HCT116 (cell line): ENCODE results near the gene COG8. TPM values are rescaled to one million over a fixed set of nuclear protein-coding genes. Genes with fewer than 3 reads are reported as not detected.

Source experiments
- ATAC-seq: fragments of 200-7000 bp; cut with Tn5 transposase; 2 replicates; pipeline ENCODE4 v1.9.1; 2020; ENCODE audit warnings: mild to moderate bottlenecking, moderate library complexity
- BruUV-seq: library from RNA; stranded (reverse); fragments of 400-500 nt; replicated peaks from 2 replicates; lab custom pipeline; 2021; lab: Mats Ljungman, UMichigan
- CTCF ChIA-PET: fragments of 300-600 bp; sonication (Branson Sonifier 250); formaldehyde crosslinking; loops from one replicate; lab custom pipeline; 2021; ENCODE audit warnings: antibody characterized with exemption; lab: Charles Lee
- POLR2A ChIA-PET: fragments of 300-600, 350-600 bp; sonication (Branson Sonifier 250); formaldehyde crosslinking; loops from one replicate; lab custom pipeline; 2021; ENCODE audit warnings: antibody characterized with exemption; lab: Charles Lee
- RAD21 ChIA-PET, 2 experiments: fragments of 300-600 bp; sonication (Branson Sonifier 250); formaldehyde crosslinking; loops; one replicate each; lab custom pipeline; 2023; ENCODE audit warnings: low total read pairs in 2 of 2; ENCODE audit not compliant: uncharacterized antibody in 2 of 2, unreplicated experiment in 2 of 2, low non-redundant PET in 1 of 2; lab: Charles Lee
- DNase-seq: peaks from one replicate; pipeline ENCODE4 v3.0.0-alpha.2; 2010; ENCODE audit warnings: low read depth, low spot score
- H2AFZ ChIP-seq: fragments of 200-600 bp; shearing (Covaris generic), sonication (generic); 2 replicates; pipeline ENCODE4 v1.6.1; 2017; ENCODE audit warnings: low read depth, mixed run types, mixed read lengths, antibody characterized with exemption, low read length; ENCODE audit not compliant: poor library complexity, severe bottlenecking
- H3K27ac ChIP-seq: 2 replicates; pipeline ENCODE4 v1.5.1; 2012; ENCODE audit warnings: low read depth, low read length
- H3K27me3 ChIP-seq: fragments of 200-600 bp; sonication (generic); 2 replicates; pipeline ENCODE4 v1.6.1; 2016; ENCODE audit warnings: mixed run types, low read length, mixed read lengths; ENCODE audit not compliant: insufficient read depth
- H3K36me3 ChIP-seq, 2 experiments: fragments of 200-500 bp in 1 of 2; fragments of 200-600 bp in 1 of 2; sonication (Bioruptor generic) in 1 of 2; sonication (generic) in 1 of 2; 2 replicates each; pipeline versions ENCODE4 v1.5.1 to v1.6.1; 2014 to 2016; ENCODE audit warnings: low read length in 2 of 2, inconsistent platforms in 1 of 2, mixed read lengths in 1 of 2, mixed run types in 1 of 2; ENCODE audit not compliant: insufficient read depth in 2 of 2, control insufficient read depth in 1 of 2
- H3K4me1 ChIP-seq, 2 experiments: fragments of 200-600 bp in 1 of 2; sonication (generic) in 1 of 2; 2 replicates each; pipeline versions ENCODE4 v1.5.1 to v1.6.1; 2012 to 2017; ENCODE audit warnings: low read length in 2 of 2, inconsistent platforms in 1 of 2, mild to moderate bottlenecking in 1 of 2, mixed read lengths in 1 of 2, mixed run types in 1 of 2, moderate library complexity in 1 of 2; ENCODE audit not compliant: insufficient read depth in 2 of 2, control insufficient read depth in 1 of 2
- H3K4me2 ChIP-seq: fragments of 200-600 bp; sonication (generic); 2 replicates; pipeline ENCODE4 v1.6.1; 2017; ENCODE audit warnings: mixed run types, low read length, mixed read lengths
- H3K4me3 ChIP-seq, 2 experiments: fragments of 200-600 bp in 1 of 2; sonication (generic) in 1 of 2; replicated peaks in 1 of 2; 2 replicates each; pipeline ENCODE4 v1.5.1; 2011 to 2016; ENCODE audit warnings: low read length in 2 of 2, control low read depth in 1 of 2, low read depth in 1 of 2, mild to moderate bottlenecking in 1 of 2, mixed read lengths in 1 of 2, mixed run types in 1 of 2
- H3K79me2 ChIP-seq: fragments of 200-600 bp; sonication (generic); 2 replicates; pipeline ENCODE4 v1.6.1; 2017; ENCODE audit warnings: mild to moderate bottlenecking, mixed run types, low read length, moderate library complexity, mixed read lengths; ENCODE audit not compliant: insufficient read depth
- H3K9ac ChIP-seq: fragments of 200-600 bp; sonication (generic); 2 replicates; pipeline ENCODE4 v1.6.1; 2016; ENCODE audit warnings: low read length, mixed read lengths
- H3K9me2 ChIP-seq: fragments of 200-600 bp; sonication (generic), shearing (Covaris generic); 2 replicates; pipeline ENCODE4 v1.6.1; 2017; ENCODE audit warnings: mixed run types, mild to moderate bottlenecking, moderate library complexity; ENCODE audit not compliant: insufficient read depth
- H3K9me3 ChIP-seq, 2 experiments: fragments of 200-500 bp in 1 of 2; fragments of 200-600 bp in 1 of 2; sonication (Bioruptor generic) in 1 of 2; sonication (generic) in 1 of 2; 2 replicates each; pipeline ENCODE4 v1.6.1; 2014 to 2017; ENCODE audit warnings: low read length in 2 of 2, mixed read lengths in 2 of 2, inconsistent platforms in 1 of 2, low read depth in 1 of 2, mild to moderate bottlenecking in 1 of 2, mixed run types in 1 of 2, moderate library complexity in 1 of 2; ENCODE audit not compliant: control insufficient read depth in 1 of 2, insufficient read depth in 1 of 2
- H4K20me1 ChIP-seq: fragments of 200-600 bp; sonication (generic), shearing (Covaris generic); 2 replicates; pipeline ENCODE4 v1.6.1; 2017; ENCODE audit warnings: mixed run types, mild to moderate bottlenecking, moderate library complexity; ENCODE audit not compliant: insufficient read depth
- CEBPB ChIP-seq: IDR thresholded peaks from 2 replicates; pipeline ENCODE4 v1.6.1; 2012; ENCODE audit warnings: low read depth
- EZH2phosphoT487 ChIP-seq: fragments of 200-600 bp; IDR thresholded peaks from 2 replicates; pipeline ENCODE4 v1.6.1; 2018; ENCODE audit warnings: antibody characterized with exemption, borderline replicate concordance
- FOSL1 ChIP-seq: IDR thresholded peaks from 2 replicates; pipeline ENCODE4 v1.6.1; 2012; ENCODE audit warnings: low read depth
- SIN3A ChIP-seq: IDR thresholded peaks from 2 replicates; pipeline ENCODE4 v1.6.1; 2012; ENCODE audit warnings: low read depth
- intact Hi-C: fragments of 100-400 bp; cut with micrococcal nuclease; formaldehyde crosslinking; loops from 2 replicates; pipeline ENCODE4 v1.10.0; 2022
- total RNA-seq: library from RNA; stranded (reverse); gene quantifications from one replicate; pipeline ENCODE4 v1.2.1, GENCODE V29; 2021; ENCODE audit not compliant: unreplicated experiment
- TF ChIP-seq, protein P1 (sequence below), 3 experiments: fragments of 200-600 bp in 1 of 3; sonication (generic) in 1 of 3; IDR thresholded peaks in 2 of 3; conservative IDR thresholded peaks in 1 of 3; 2 replicates each; pipeline ENCODE4 v1.5.1; 2012 to 2017; ENCODE audit warnings: low read depth in 2 of 3, low read length in 2 of 3, antibody characterized with exemption in 1 of 3, borderline replicate concordance in 1 of 3, control low read depth in 1 of 3, mild to moderate bottlenecking in 1 of 3, mixed read lengths in 1 of 3, mixed run types in 1 of 3, moderate library complexity in 1 of 3; ENCODE audit not compliant: insufficient read depth in 1 of 3
- TF ChIP-seq, protein P2 (sequence below): IDR thresholded peaks from 2 replicates; pipeline ENCODE4 v1.6.1; 2012
- TF ChIP-seq, protein P3 (sequence below): IDR thresholded peaks from 2 replicates; pipeline ENCODE4 v1.6.1; 2012; ENCODE audit warnings: low read depth

COG8 gene
- total RNA-seq, 1 experiment from 2014 or later = 50.3 TPM

DNA sequence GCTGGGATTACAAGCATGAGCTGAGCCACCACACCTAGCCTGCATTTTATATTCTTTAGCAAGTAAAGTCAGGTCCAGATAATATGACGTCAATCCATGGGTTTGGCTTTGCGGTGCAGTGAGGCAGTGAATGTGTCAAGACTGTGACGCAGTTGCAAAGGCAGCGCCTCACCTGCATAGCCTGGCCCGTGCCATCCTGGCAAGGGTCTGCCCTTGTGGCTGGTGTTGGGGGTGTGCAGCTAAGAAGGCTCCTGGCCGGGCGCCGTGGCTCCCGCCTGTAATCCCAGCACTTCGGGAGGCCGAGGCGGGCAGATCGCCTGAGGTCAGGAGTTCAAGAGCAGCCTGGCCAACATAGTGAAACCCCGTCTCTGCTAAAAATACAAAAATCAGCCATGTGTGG, 15.9 kb downstream of the COG8 start:
- no peaks in the 10 kb centered on the region for H3K27me3 ChIP-seq
- POLR2A ChIA-PET = no interaction called here
- H3K36me3 ChIP-seq = peaks cover 55 to 74% of the 10 kb centered on the region in 2 experiments
- H3K4me1 ChIP-seq = peaks cover 1 to 8% of the 10 kb centered on the region in 2 experiments; a peak in 3 of 4 replicates
- H3K9me3 ChIP-seq = no peaks in the 10 kb centered on the region
- H4K20me1 ChIP-seq = peaks cover 17% of the 10 kb centered on the region; the same call in 1 of the 2 replicates
- DNase-seq (no peak), ATAC-seq (no peak)
- intact Hi-C loops = no loop called here
- RAD21 ChIA-PET = no interaction called here
- no peak overlapping the region for H3K4me2 ChIP-seq
- CTCF ChIA-PET = no interaction called here
- no peaks in the 10 kb centered on the region for H3K9me2 ChIP-seq
- H3K79me2 ChIP-seq = peaks cover 85% of the 10 kb centered on the region
- H3K9ac ChIP-seq = no peak overlapping the region
- TF ChIP-seq CEBPB (no peak), SIN3A (no peak), FOSL1 (no peak), EZH2phosphoT487 (no peak)
- TF ChIP-seq, protein P1, sequence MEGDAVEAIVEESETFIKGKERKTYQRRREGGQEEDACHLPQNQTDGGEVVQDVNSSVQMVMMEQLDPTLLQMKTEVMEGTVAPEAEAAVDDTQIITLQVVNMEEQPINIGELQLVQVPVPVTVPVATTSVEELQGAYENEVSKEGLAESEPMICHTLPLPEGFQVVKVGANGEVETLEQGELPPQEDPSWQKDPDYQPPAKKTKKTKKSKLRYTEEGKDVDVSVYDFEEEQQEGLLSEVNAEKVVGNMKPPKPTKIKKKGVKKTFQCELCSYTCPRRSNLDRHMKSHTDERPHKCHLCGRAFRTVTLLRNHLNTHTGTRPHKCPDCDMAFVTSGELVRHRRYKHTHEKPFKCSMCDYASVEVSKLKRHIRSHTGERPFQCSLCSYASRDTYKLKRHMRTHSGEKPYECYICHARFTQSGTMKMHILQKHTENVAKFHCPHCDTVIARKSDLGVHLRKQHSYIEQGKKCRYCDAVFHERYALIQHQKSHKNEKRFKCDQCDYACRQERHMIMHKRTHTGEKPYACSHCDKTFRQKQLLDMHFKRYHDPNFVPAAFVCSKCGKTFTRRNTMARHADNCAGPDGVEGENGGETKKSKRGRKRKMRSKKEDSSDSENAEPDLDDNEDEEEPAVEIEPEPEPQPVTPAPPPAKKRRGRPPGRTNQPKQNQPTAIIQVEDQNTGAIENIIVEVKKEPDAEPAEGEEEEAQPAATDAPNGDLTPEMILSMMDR (IDR thresholded peaks at IDR 0.05 in 2 of 3, conservative IDR thresholded peaks at IDR 0.05 in 1 of 3; ENCODE audit: borderline replicate concordance in 1 of 3, insufficient read depth in 1 of 3, low read depth in 2 of 3, low read length in 2 of 3) = no peak
- TF ChIP-seq, protein P2, sequence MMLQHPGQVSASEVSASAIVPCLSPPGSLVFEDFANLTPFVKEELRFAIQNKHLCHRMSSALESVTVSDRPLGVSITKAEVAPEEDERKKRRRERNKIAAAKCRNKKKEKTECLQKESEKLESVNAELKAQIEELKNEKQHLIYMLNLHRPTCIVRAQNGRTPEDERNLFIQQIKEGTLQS = no peak
- TF ChIP-seq, protein P3, sequence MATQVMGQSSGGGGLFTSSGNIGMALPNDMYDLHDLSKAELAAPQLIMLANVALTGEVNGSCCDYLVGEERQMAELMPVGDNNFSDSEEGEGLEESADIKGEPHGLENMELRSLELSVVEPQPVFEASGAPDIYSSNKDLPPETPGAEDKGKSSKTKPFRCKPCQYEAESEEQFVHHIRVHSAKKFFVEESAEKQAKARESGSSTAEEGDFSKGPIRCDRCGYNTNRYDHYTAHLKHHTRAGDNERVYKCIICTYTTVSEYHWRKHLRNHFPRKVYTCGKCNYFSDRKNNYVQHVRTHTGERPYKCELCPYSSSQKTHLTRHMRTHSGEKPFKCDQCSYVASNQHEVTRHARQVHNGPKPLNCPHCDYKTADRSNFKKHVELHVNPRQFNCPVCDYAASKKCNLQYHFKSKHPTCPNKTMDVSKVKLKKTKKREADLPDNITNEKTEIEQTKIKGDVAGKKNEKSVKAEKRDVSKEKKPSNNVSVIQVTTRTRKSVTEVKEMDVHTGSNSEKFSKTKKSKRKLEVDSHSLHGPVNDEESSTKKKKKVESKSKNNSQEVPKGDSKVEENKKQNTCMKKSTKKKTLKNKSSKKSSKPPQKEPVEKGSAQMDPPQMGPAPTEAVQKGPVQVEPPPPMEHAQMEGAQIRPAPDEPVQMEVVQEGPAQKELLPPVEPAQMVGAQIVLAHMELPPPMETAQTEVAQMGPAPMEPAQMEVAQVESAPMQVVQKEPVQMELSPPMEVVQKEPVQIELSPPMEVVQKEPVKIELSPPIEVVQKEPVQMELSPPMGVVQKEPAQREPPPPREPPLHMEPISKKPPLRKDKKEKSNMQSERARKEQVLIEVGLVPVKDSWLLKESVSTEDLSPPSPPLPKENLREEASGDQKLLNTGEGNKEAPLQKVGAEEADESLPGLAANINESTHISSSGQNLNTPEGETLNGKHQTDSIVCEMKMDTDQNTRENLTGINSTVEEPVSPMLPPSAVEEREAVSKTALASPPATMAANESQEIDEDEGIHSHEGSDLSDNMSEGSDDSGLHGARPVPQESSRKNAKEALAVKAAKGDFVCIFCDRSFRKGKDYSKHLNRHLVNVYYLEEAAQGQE = no peak
- H3K4me3 ChIP-seq = no peak overlapping the region
- no TSS peak for BruUV-seq
- H3K27ac ChIP-seq = no peak overlapping the region
- no peak overlapping the region for H2AFZ ChIP-seq
